Renal pelvis (tissue), 3 donors: Measurements from ENCODE around the gene KRT85. TPM values are rescaled to one million over a fixed set of nuclear protein-coding genes. Genes with fewer than 3 reads are reported as not detected.

ENCODE experiments used
- polyA plus RNA-seq, 3 donors: library from polyadenylated mRNA; unstranded; fragments of 120-200 nt; gene quantifications; one replicate each; pipeline ENCODE4 v1.2.1, GENCODE V29; 2013; ENCODE audit not compliant: insufficient read length in 3 of 3

Gene KRT85
- polyA plus RNA-seq, 3 donors = not detected

Other genes with a start within 250 kb of the KRT85 start
- 1 to 10 TPM in 1 of 3 donors, under 1 TPM in 2; 0.70 to 1.1 (median 0.99) TPM for gene KRT80, start 175.5 kb downstream of the KRT85 start, polyA plus RNA-seq
- gene KRT7, start 134.2 kb downstream of the KRT85 start, polyA plus RNA-seq = 10 to 100 TPM; 62.3 to 83.1 (median 64.3) TPM
- gene KRT86, start 92.8 kb downstream of the KRT85 start, polyA plus RNA-seq = not detected
- under 1 TPM in 1 of 3 donors, not detected in 2; 0.11 TPM for gene KRT81, start 75.9 kb downstream of the KRT85 start, polyA plus RNA-seq
- gene KRT83, start 46.1 kb downstream of the KRT85 start, polyA plus RNA-seq = not detected
- gene KRT84, start 18.2 kb upstream of the KRT85 start, polyA plus RNA-seq = not detected
- not detected for gene KRT82, start 38.9 kb upstream of the KRT85 start, polyA plus RNA-seq
- gene KRT75, start 66.9 kb upstream of the KRT85 start, polyA plus RNA-seq = not detected
- gene KRT6B, start 84.7 kb upstream of the KRT85 start, polyA plus RNA-seq = not detected
- gene KRT6C, start 106.3 kb upstream of the KRT85 start, polyA plus RNA-seq = not detected
- not detected for gene KRT6A, start 125.8 kb upstream of the KRT85 start, polyA plus RNA-seq
- 1 to 10 TPM in 1 of 3 donors, under 1 TPM in 2; 0.44 to 1.1 (median 0.59) TPM for gene KRT5, start 152.9 kb upstream of the KRT85 start, polyA plus RNA-seq
- gene KRT71, start 185.7 kb upstream of the KRT85 start, polyA plus RNA-seq = not detected
- not detected for gene KRT74, start 206.4 kb upstream of the KRT85 start, polyA plus RNA-seq
- under 1 TPM in 1 of 3 donors, not detected in 2; 0.04 TPM for gene KRT72, start 234.0 kb upstream of the KRT85 start, polyA plus RNA-seq